CD14-positive monocyte (primary cell): Measurements from ENCODE around the gene DAZAP1. TPM values are rescaled to one million over a fixed set of nuclear protein-coding genes. Genes with fewer than 3 reads are reported as not detected.
A peak's percentile ranks its signal among the peaks of the same experiment; 100 is the strongest.

Experiments
- DNase-seq, 3 donors: peaks; one replicate each; pipeline ENCODE4 v3.0.0-alpha.2; 2011 to 2022
- H2AFZ ChIP-seq: 2 replicates; pipeline ENCODE4 v1.6.0; 2012; ENCODE audit warnings: mild to moderate bottlenecking, low read depth, low read length, inconsistent platforms; ENCODE audit not compliant: insufficient read depth, poor library complexity, severe bottlenecking
- H3K27ac ChIP-seq, 2 donors: 1 replicate in 1 of 2; 2 replicates in 1 of 2; pipeline ENCODE4 v1.5.1; 2012 to 2013; ENCODE audit warnings: low read length in 2 of 2, control low read depth in 1 of 2, inconsistent platforms in 1 of 2, low read depth in 1 of 2, mild to moderate bottlenecking in 1 of 2
- H3K27me3 ChIP-seq, 2 donors: one replicate each; pipeline versions ENCODE4 v1.6.0 to v1.6.1; 2011 to 2013; ENCODE audit warnings: low read length in 2 of 2; ENCODE audit not compliant: control insufficient read depth in 2 of 2, insufficient read depth in 2 of 2
- H3K36me3 ChIP-seq, 2 donors: replicated peaks in 1 of 2; 1 replicate in 1 of 2; 2 replicates in 1 of 2; pipeline versions ENCODE4 v1.5.1 to v1.6.1; 2012 to 2013; ENCODE audit warnings: low read length in 2 of 2, control low read depth in 1 of 2, inconsistent platforms in 1 of 2, mild to moderate bottlenecking in 1 of 2; ENCODE audit not compliant: insufficient read depth in 2 of 2, control insufficient read depth in 1 of 2
- H3K4me1 ChIP-seq, 2 donors: 1 replicate in 1 of 2; 2 replicates in 1 of 2; pipeline versions ENCODE4 v1.5.1 to v1.6.1; 2012 to 2013; ENCODE audit warnings: low read length in 2 of 2, control low read depth in 1 of 2, inconsistent platforms in 1 of 2, mild to moderate bottlenecking in 1 of 2, moderate library complexity in 1 of 2; ENCODE audit not compliant: insufficient read depth in 2 of 2, control insufficient read depth in 1 of 2
- H3K4me2 ChIP-seq: replicated peaks from 2 replicates; pipeline ENCODE3; 2012; ENCODE audit warnings: low read length, moderate library complexity, mild to moderate bottlenecking; ENCODE audit not compliant: poor library complexity, severe bottlenecking; ENCODE audit errors: extremely low read depth
- H3K4me3 ChIP-seq, 3 experiments: fragments of 200-600 bp in 1 of 3; sonication (generic) in 1 of 3; replicated peaks in 1 of 3; 1 replicate in 2 of 3; 2 replicates in 1 of 3; pipeline ENCODE4 v1.5.1; 2011 to 2013; ENCODE audit warnings: low read length in 3 of 3, mild to moderate bottlenecking in 3 of 3, control low read depth in 2 of 3, low read depth in 2 of 3, inconsistent platforms in 1 of 3, moderate library complexity in 1 of 3
- H3K79me2 ChIP-seq: 2 replicates; pipeline ENCODE4 v1.6.0; 2012; ENCODE audit warnings: mild to moderate bottlenecking, control low read depth, inconsistent platforms, low read length, moderate library complexity; ENCODE audit not compliant: insufficient read depth
- H3K9ac ChIP-seq: 2 replicates; pipeline ENCODE4 v1.6.0; 2017; ENCODE audit warnings: low read length, mild to moderate bottlenecking; ENCODE audit not compliant: insufficient read depth, poor library complexity, severe bottlenecking
- H3K9me3 ChIP-seq, 2 donors: replicated peaks in 1 of 2; 1 replicate in 1 of 2; 2 replicates in 1 of 2; pipeline versions ENCODE4 v1.5.1 to v1.6.1; 2012 to 2013; ENCODE audit warnings: low read length in 2 of 2, control low read depth in 1 of 2; ENCODE audit not compliant: control insufficient read depth in 1 of 2, insufficient read depth in 1 of 2
- H4K20me1 ChIP-seq: 2 replicates; pipeline ENCODE4 v1.6.0; 2012; ENCODE audit warnings: mild to moderate bottlenecking, low read length, control low read depth, moderate library complexity; ENCODE audit not compliant: insufficient read depth
- H3K27ac Mint-ChIP-seq, 7 donors: one replicate each; pipeline ENCODE4 v1.8.0; 2020; ENCODE audit warnings: mild to moderate bottlenecking in 7 of 7, mixed read lengths in 7 of 7, moderate library complexity in 6 of 7, inconsistent platforms in 2 of 7
- H3K27me3 Mint-ChIP-seq, 3 donors: one replicate each; pipeline ENCODE4 v1.8.0; 2021 to 2022; ENCODE audit warnings: low read depth in 3 of 3, mild to moderate bottlenecking in 3 of 3, mixed read lengths in 3 of 3, moderate library complexity in 3 of 3, inconsistent platforms in 1 of 3
- H3K36me3 Mint-ChIP-seq, 2 donors: one replicate each; pipeline ENCODE4 v1.8.0; 2020; ENCODE audit warnings: mixed read lengths in 2 of 2, inconsistent platforms in 1 of 2, mild to moderate bottlenecking in 1 of 2
- H3K4me1 Mint-ChIP-seq: one replicate; pipeline ENCODE4 v1.8.0; 2020; ENCODE audit warnings: mild to moderate bottlenecking, mixed read lengths
- H3K4me3 Mint-ChIP-seq, 2 donors: one replicate each; pipeline ENCODE4 v1.8.0; 2020; ENCODE audit warnings: mild to moderate bottlenecking in 2 of 2, mixed read lengths in 2 of 2, moderate library complexity in 1 of 2
- H3K9me3 Mint-ChIP-seq, 7 donors: one replicate each; pipeline ENCODE4 v1.8.0; 2020 to 2022; ENCODE audit warnings: mixed read lengths in 7 of 7, mild to moderate bottlenecking in 6 of 7, moderate library complexity in 6 of 7, inconsistent platforms in 2 of 7
- WGBS: methylation state at CpG from one replicate; pipeline ENCODE4 v1.1.5; 2013; ENCODE audit warnings: missing lambda C conversion rate; ENCODE audit not compliant: insufficient coverage; 5-methylcytosine and 5-hydroxymethylcytosine counted together
- intact Hi-C, 2 donors: fragments of 100-400 bp; cut with micrococcal nuclease; formaldehyde crosslinking; loops; one replicate each; pipeline versions ENCODE4 v1.15.0 to v1.15.1; 2023
- polyA plus RNA-seq, 3 donors: library from polyadenylated mRNA; depleted of rRNA in 1 of 3; unstranded in 2 of 3; stranded (reverse) in 1 of 3; fragments of 300-500 nt in 2 of 3; fragments of >200 nt in 1 of 3; fragmentation: Illumina TruSeq in 2 of 3; gene quantifications; 1 replicate in 2 of 3; 2 replicates in 1 of 3; pipeline ENCODE4 v1.2.3, GENCODE V29; 2012 to 2021
- TF ChIP-seq, protein P1 (sequence below): fragments of 200-600 bp; IDR thresholded peaks from one replicate; pipeline ENCODE4 v1.8.0; 2022; ENCODE audit warnings: antibody characterized with exemption, mild to moderate bottlenecking

The DAZAP1 gene
- polyA plus RNA-seq, 3 donors, result 3.3 to 57.1 (median 4.2) TPM

GRCh38 chr19:1416014-1416841 lies 8.8 kb downstream of the DAZAP1 start:
- Histone ChIP-seq H3K4me3 (peak overlapping the region in 1 of 3 experiments; percentile 67), H3K4me1 (peaks cover 21 to 24% of the 10 kb centered on the region in 2 donors), H3K9ac (peak overlapping the region; percentile 4), H4K20me1 (peaks cover 96% of the 10 kb centered on the region), H3K9me3 (no peaks in the 10 kb centered on the region), H3K79me2 (peaks cover 93% of the 10 kb centered on the region), H3K27ac (peak overlapping the region; percentile 78), H3K4me2 (peak overlapping the region; percentile 66), H2AFZ (no peak overlapping the region), H3K36me3 (peaks cover 54 to 63% of the 10 kb centered on the region in 2 donors), H3K27me3 (no peaks in the 10 kb centered on the region)
- intact Hi-C loops, result no loop called here
- H3K4me3 Mint-ChIP-seq, result peak overlapping the region in 1 of 2 donors; percentile 62
- no peak for DNase-seq
- peak overlapping the region; percentile 88 to 99 (median 97) for H3K27ac Mint-ChIP-seq
- no peaks in the 10 kb centered on the region for H3K9me3 Mint-ChIP-seq
- TF ChIP-seq, protein P1, sequence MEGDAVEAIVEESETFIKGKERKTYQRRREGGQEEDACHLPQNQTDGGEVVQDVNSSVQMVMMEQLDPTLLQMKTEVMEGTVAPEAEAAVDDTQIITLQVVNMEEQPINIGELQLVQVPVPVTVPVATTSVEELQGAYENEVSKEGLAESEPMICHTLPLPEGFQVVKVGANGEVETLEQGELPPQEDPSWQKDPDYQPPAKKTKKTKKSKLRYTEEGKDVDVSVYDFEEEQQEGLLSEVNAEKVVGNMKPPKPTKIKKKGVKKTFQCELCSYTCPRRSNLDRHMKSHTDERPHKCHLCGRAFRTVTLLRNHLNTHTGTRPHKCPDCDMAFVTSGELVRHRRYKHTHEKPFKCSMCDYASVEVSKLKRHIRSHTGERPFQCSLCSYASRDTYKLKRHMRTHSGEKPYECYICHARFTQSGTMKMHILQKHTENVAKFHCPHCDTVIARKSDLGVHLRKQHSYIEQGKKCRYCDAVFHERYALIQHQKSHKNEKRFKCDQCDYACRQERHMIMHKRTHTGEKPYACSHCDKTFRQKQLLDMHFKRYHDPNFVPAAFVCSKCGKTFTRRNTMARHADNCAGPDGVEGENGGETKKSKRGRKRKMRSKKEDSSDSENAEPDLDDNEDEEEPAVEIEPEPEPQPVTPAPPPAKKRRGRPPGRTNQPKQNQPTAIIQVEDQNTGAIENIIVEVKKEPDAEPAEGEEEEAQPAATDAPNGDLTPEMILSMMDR, result no peak
- peaks cover 35 to 70% of the 10 kb centered on the region in 2 donors for H3K36me3 Mint-ChIP-seq
- peaks cover 31% of the 10 kb centered on the region for H3K4me1 Mint-ChIP-seq
- H3K27me3 Mint-ChIP-seq, result peaks cover 0 to 1% (median 0%) of the 10 kb centered on the region in 3 donors
- WGBS, result 84% methylated on average over 23 of the region's 28 CpGs

- peaks cover 90% of the 10 kb centered on the region for H3K79me2 ChIP-seq
- peaks cover 38 to 71% of the 10 kb centered on the region in 2 donors for H3K36me3 Mint-ChIP-seq
- intact Hi-C loops, result no loop called here
- no peaks in the 10 kb centered on the region for H3K27me3 ChIP-seq
- H4K20me1 ChIP-seq, result peaks cover 96% of the 10 kb centered on the region
- H3K36me3 ChIP-seq, result peaks cover 58 to 72% of the 10 kb centered on the region in 2 donors
- TF ChIP-seq, protein P1, result no peak
- H3K4me2 ChIP-seq, result no peak overlapping the region
- H3K4me1 Mint-ChIP-seq, result peaks cover 24% of the 10 kb centered on the region
- no peak overlapping the region for H3K9ac ChIP-seq
- WGBS, result 92% methylated on average over 21 of the region's 21 CpGs
- H3K27me3 Mint-ChIP-seq, result peaks cover 0 to 1% (median 0%) of the 10 kb centered on the region in 3 donors
- H2AFZ ChIP-seq, result no peak overlapping the region
- peak overlapping the region in 1 of 2 donors; percentile 78 for H3K27ac ChIP-seq
- peaks cover 19 to 21% of the 10 kb centered on the region in 2 donors for H3K4me1 ChIP-seq
- H3K9me3 Mint-ChIP-seq, result no peaks in the 10 kb centered on the region
- no peak overlapping the region for H3K4me3 ChIP-seq
- H3K27ac Mint-ChIP-seq, result peak overlapping the region in 4 of 7 donors; percentile 10 to 69 (median 30)
- no peak for DNase-seq
- H3K9me3 ChIP-seq, result no peaks in the 10 kb centered on the region
- no peak overlapping the region for H3K4me3 Mint-ChIP-seq
Measured at GRCh38 chr19:1417145-1417544, 9.8 kb downstream of the DAZAP1 start.
